Embryonic facial prominence (tissue), 1 donor: ENCODE measurements around the gene SOHLH2.

ENCODE experiments used
- DNase-seq: peaks from one replicate; pipeline ENCODE4 v3.0.0-alpha.2; 2016; ENCODE audit errors: extremely low spot score

Gene SOHLH2, protein sequence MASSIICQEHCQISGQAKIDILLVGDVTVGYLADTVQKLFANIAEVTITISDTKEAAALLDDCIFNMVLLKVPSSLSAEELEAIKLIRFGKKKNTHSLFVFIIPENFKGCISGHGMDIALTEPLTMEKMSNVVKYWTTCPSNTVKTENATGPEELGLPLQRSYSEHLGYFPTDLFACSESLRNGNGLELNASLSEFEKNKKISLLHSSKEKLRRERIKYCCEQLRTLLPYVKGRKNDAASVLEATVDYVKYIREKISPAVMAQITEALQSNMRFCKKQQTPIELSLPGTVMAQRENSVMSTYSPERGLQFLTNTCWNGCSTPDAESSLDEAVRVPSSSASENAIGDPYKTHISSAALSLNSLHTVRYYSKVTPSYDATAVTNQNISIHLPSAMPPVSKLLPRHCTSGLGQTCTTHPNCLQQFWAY

DNA sequence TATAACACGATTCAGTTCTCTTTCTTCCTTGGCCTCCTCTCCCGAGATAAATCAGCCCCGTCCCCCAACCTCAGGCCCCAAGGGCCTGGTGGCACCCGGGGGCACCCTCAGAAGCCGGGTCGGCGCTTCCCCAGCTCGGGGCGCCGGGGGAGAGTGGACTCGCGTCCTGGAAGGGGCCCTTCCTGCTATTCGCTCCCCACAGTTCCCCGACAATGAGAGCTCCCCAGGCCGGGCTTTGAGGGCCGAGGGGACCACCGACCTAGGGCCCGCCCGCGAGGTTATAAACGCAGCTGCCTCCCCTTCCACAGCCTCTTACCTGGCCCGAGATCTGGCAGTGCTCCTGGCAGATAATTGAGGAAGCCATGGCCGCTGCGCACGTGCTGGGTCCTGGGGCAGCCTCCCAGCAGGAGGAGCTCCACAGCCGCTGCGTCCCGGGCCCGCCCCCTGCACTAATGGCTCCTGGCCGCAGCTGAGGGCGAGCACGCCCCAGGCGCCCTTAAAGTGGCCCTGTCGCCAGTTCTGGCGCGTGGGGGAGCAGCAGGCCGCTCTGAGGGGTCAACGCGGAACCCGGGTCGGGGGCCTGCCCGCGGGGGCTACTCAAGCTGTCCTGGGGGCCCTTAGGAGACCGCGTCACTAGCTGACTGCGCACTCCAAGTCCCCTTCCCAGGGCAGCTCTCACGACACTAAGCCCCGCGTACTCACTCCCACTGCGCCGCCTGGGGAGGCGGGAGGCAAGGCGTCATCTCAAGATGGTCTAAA lies at the start of gene SOHLH2:
Gene SOHLH2 (minus strand): TSS at position 394 of the 759 bp plus-strand sequence. CDS start 30 bp downstream, at position 364.
- no peak for DNase-seq

DNA sequence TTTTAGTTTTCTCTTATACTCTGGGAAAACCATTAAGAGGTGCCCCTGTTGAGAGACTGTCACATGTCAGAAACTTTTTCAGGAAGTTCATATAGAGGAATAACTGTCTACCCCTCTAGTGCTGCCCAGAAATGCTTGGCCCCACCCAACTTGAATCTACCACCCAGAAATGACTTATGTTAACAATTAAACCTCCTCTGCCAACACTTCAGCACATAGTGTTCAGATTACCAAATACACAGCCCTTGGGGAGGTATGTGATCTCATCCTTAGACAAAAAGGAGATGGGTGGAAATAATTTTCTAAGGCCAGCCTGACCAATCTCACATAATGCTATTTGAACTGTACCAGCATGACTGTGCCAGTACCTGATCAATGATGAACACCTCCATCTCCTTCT lies 47.6 kb upstream of the SOHLH2 start:
- DNase-seq, result no peak

DNA sequence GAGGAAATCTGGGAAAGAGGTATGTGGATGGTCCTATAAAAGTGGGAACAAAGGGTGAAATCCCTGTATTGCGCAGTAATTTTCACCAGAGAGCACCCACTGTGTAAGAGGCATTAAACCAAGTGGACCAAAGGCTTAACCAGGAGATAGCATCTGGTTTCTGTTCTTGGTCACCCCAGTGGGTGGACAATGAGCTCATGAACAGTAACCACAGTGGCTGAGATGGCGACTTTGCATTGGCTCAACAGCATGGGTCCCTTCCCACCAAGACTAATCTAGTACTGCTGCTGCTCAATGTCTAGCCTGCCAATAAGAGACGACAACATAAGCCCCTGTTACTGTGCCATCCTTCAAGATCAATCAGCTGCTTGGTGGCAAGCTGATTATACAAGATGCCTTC lies 46.7 kb upstream of the SOHLH2 start:
- DNase-seq, result no peak

DNA sequence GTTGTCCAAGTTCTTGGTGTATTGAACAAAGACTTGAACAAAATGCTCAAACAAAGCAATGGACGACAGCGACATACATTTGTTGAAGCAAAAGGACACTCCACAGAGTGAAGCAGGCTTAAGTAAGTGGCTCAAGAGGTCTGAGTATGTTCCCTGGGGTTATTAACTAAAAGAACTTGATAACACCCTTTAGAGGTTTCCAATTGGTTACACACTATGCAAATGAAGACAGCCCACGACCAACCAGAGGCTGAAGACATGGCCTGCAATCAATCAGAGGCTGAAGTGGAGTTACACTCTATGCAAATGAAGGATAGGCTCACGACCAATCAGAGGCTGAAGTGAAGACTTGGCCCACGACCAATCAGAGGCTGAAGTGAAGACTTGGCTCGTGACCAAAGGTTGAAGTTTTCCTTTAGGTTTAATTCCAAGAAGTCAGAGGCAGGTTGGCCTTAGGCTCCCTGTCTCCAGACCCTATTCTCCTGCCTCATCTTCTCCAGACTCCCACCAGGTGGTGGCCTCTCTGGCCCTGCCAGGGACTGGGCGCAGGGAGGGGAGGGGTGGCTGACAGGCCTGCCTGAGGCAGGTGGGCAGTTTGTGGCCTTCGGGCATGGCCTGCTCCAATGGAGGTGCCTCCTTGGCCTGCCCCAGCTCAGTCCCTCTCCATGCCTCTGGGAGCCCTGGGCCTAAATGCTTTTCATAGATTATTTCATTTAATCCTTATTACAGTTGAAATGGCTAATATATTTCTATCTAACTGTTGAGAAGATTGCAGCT lies 45.2 kb upstream of the SOHLH2 start:
- no peak for DNase-seq

DNA sequence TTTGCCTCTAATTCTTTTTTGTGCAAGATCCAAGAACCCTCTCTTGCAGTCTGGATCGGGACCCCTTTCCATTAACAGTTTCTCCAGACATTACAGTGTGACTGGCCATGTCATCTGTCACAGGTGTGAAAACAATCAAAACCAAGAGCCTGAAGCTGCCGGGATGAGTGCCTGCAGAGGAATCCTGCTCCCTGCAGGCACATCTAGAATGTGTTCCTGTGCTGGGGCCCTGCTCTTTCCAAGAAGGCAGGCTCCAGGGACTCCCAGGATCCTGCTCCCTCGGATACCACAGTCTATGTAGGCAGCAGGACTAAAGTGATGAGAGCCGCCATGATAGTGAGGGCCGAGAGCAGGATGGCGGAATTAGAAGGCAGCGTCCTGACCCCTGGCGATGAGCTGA lies 44.5 kb upstream of the SOHLH2 start:
- no peak for DNase-seq

DNA sequence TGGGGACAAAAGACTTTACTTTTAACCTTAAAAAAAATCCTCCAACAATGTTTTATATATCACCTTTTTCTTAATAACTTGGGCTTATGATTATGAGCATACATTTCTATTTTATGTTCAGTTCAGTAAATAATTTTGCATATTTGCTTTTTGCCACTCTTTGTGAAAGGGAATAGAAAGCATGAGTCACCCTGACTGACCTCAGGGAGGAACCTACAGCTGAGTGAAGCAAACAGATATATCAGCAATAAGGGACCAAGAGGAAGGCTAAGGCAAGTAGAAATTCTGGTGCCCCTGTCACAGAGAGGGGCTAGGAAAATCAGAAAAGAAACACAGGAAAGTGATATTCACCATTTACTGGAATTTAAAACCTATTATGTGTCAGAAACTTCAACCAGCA lies 37.2 kb upstream of the SOHLH2 start:
- no peak for DNase-seq

DNA sequence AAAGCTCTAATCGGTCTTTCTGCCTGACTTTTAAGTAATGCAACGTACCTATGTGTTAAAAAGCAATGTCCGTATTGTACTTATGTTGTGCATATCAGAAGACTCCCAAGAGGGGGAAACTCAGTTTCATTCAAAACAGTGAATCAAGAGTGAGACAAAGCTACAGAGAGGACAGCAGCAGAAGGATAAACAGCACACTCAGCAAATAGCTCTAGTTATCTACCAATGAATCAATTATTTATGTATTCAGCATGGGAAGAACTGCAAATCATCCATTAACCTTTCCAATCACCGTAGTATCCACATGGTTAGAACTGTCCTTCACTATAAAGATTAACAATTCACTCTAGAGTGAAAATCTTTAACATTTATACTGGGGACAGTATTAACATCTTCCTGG lies 36.7 kb upstream of the SOHLH2 start:
- DNase-seq, result no peak

DNA sequence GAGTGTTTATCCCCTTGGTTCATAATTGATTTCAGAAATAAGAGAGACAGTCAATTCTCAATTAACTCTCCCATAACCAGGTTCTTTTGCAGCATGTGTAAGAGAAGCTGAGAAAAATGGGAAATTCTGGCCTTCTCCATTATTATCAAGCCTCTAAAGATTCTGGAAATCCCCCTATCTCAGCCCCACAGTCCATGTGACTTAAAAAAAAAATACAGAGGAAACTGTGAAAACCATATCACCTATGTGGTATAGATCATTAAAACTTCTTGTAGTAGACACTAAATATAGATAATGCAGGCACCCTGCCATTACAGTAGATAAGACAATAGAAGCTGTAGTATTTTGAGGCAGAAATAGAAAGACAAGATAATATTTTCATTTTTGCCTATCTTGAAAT lies 34.3 kb upstream of the SOHLH2 start:
- DNase-seq, result no peak

DNA sequence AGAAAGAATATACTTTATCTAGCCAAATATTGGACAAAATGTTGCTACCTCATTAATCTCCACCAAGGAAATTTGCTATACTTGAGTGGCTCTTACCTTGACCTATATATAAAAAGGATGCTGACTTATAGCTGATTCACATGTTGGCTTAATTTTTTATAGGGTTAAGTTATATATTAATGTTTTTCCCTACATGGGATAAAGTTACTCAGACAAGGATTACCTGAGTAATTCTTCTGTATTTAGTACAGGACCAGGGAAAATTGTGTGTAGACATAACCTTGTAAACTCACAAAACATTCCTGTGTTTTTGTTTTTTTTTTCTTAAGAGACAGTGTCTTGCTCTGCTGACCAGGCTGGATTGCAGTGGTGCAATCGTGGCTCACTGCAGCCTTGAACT lies 30.6 kb upstream of the SOHLH2 start:
- DNase-seq, result no peak

DNA sequence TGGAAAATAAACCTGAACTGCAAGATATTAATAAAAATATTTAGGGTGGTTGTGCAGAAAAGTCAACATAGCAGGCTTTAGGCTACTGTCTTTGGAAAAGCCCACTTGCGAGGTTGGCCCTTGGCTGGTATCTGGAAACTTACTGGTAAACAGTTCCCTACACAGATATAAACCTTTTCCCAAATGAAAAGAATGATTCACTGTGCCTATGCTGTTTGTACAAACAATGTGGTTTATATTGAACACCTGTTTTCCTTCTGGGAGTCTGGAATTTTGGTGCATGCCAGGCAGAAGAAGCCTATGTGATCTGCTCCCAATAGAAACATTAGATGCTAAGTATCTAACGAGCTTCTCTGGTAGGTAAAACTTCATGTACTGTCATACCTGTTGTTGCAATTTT lies 29.7 kb upstream of the SOHLH2 start:
- DNase-seq, result no peak

DNA sequence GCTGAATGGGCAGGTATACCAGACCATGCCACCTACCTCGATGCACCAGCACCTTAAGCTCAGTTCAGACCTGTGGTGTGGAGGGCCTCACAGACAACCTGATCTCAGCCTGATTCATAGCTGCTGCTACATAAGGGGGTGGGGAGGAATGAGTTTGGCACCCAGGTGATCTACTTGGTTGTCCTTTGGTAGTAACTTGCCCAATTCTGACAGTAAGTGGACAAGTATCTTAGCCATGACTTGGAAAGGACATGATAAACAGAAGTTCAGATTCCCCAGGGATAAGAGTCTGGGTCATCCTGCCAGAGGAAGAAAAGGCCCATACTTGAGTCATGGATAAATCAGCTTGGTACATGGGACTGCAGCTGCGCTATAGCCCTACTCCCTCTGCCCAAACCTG lies 28.4 kb upstream of the SOHLH2 start:
- DNase-seq, result no peak

DNA sequence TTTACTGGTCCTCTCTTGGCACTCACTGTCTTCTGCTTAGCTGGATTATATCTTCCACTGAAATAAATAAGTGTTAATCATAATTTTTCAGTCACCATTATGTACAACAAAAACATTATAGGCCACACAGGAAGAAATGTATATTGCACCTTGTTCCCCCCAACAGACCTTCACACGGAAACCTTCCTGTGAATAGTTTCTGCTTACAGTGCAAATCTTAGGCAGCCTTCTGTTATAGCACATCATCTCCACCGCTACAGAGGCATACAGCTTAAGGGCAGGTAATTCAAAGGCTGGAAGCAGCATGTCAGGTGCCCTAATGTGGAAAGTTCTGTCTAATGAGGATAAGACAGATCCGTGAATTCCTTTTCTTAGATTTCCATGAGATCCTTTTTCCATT lies 16.9 kb upstream of the SOHLH2 start:
- no peak for DNase-seq

DNA sequence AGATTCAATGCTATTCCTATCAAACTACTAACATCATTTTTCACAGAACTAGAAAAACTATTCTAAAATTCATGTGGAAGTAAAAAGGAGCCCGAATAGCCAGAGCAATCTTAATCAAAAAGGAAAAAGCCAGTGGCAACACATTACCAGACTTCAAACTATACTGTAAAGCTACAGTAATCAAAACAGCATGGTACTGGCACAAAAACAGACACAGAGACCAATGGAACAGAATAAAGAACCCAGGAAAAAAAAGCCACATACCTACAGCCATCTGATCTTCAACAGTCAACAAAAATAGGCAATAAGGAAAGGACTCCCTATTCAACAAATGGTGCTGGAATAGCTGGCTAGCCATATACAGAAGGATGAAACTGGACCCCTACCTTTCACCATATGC lies 10.4 kb upstream of the SOHLH2 start:
- no peak for DNase-seq

DNA sequence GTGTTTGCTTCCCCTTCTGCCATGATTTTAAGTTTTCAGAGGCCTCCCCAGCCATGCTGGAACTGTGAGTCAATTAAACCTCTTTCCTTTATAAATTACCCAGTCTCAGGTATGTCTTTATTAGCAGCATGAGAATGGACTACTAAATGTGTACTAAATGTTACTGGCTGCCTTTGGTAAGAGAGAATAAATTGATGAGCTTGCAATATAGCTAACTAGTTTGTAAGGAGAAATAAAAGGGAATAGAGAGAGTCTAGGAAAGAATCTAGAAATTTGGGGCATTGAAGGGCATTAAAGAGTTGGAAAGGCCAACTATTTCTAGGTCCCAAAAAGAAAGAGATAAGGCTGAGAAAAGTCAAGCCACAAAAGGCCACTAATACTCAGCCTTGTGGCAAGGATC lies 5.5 kb upstream of the SOHLH2 start:
- DNase-seq, result no peak

DNA sequence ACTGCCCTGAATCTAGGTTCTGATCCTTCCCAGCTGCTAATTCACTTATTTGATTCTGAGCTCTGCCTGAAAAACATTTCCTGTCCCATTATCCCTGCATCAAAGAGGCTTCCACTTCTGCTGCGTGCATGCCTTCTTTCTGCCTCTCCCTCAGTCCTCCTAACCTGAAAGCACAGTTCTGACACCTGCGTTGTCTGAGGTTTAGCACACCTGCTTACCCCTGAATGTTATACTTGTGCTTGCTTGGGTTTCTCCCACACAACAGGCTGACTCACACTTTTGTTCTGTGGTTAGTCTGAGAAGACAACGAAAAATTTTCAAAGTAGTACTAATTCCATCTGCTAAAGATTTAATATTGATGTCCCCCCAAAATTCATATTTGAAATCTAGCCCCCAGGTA lies 3.1 kb upstream of the SOHLH2 start:
- DNase-seq, result no peak

DNA sequence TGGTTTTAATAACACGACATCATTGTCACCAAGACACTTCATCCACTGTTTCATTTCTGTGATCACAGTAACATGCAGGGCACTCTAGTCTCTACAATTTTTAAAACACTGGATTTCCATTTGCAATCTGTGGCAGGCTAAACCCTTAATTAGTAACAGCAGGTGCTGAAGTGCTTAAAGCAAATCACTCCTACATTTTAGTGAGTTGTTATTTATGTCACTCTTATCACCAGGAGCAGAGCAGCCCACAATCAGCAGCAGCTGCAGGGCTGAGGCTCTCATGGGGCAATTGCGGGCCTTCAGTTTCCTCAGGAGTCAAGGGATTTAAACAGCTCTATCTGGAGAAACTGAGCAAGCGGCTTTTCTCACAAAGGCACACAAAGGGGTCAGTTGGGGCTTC lies 1.6 kb downstream of the SOHLH2 start:
- DNase-seq, result no peak

DNA sequence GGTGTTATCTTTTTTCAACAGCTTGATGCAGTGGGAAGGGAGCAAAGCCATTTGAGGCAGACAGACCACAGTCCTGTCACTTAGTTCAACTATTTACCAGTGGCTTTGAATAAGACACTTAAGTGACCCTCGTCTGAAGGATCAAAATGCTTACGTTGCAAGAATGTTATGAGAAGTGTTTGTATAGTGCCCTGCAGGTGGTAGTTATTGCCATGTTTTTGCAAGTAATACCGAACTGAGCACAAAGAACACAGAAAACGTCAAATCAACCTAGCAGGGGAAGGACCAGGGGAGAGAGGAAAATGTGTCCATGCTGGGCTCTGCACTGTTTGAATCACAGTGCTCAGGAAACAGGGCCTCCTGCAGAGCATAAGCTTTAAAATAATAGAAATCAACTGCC lies 2.8 kb downstream of the SOHLH2 start:
- no peak for DNase-seq

DNA sequence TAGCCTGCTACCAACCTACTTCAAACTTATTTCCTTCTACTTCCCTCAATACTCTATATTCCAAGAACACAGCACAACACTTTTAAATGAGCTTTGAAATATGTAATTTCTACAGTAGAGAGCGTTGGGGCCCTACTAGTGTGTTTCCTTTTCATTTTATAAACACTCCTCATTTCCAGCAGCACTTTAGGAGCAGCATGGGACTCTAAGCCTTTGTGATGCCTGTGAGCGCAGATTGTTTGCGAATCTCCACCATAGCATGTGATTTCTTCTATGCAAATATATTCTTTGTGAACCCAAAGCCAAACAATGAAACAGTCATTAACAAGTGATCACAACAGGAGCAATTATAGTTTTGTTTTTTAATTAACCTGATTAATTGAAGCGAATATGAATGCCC lies 3.6 kb downstream of the SOHLH2 start:
- no peak for DNase-seq

DNA sequence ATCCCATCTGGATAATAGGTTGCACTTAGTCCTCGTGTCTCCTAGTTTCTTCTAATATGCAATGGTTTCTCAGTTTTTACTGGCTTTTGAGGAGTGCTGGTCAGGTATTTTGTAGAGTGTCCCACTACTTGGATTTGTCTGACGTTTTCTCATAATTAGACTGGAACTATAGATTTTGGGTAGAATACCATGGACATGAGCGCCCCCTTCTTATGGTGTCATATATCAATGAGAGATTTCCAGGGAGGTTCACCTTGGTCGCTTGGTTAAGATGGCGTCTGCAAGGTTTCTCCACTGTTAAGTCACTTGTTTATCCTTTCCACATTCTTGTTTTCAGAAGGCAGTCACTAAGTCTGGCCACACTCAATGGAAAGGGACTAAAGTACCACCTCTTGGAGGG lies 6.7 kb downstream of the SOHLH2 start:
- no peak for DNase-seq

DNA sequence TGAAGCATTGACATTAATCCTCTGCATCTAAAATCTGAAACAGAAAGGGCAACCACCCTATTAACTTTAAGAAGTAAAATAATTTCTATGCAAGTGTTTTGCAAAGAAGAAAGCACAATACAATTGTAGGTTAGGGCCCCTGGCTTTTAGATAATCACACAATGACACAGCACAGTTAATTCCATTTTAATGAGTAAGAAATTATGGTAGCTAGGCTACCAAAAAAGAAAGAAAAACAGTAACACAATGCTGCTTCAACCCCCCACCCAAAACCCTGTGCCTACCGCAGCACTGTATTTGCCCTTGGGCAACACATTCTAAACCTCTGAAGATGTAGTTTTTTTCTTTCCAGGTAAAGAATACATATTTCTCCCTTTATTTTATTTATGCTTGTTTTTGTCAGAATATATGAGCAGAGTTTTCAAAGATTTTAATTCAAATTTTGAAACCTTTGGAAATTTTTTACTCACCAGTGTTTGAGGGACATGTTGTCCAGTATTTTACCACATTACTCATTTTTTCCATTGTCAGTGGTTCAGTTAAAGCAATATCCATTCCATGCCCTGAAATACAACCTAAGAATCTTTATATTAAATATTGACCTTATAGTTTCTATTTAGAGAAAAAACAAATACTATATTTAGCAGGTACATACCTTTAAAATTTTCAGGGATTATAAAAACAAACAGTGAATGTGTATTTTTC lies 21.1 kb downstream of the SOHLH2 start:
- DNase-seq, result no peak

DNA sequence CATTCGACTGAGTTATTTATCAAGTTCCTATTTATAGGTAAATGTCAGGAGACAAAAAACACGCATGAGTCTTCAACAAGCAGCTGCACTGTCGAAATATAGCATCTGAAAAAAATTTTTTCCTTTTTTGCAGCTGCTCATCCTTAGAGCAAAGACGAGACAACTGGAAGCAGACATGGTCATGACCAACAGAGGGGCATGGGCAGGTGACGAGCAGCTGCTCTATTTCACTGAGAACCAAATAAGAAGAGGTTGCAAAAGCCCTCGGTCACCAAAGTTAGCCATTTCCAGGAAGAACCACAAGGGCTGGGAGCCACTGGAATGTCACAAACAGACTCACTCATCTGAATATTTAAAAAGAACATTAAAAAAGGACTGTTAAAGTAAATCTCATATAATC lies 22.2 kb downstream of the SOHLH2 start:
- no peak for DNase-seq

DNA sequence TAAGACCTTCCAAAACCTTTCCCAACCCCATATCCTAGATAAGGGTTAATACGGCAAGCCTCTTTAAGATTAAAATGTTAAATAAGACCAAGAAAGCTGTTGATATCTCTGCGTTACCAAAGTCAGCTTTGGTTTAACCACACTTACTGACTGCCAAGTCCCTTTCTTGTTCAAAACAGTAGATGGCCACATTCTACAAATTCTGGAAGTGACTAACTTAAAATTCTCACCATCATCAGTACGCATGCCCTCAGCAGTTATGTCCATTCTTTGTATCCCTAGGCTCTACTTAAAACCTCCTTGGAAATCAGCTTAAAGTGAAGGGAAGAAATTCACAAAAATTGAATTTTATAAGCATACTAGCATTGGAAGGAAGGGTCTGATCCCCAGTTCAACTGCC lies 23.6 kb downstream of the SOHLH2 start:
- no peak for DNase-seq
